KMS-11 (cell line): Measurements from ENCODE around the gene RHD.
A peak's percentile ranks its signal among the peaks of the same experiment; 100 is the strongest.
"Not testable (repeated sequence)": the region's sequence is repeated elsewhere in the genome, so short reads cannot be mapped to it uniquely, and the experiment has no call there.

Experiments
- H2AFZ ChIP-seq: fragments of 200-600 bp; sonication (generic); 2 replicates; pipeline ENCODE4 v1.6.1; 2016; ENCODE audit warnings: antibody characterized with exemption, mixed run types, low read depth
- H3K27ac ChIP-seq: fragments of 200-600 bp; sonication (generic); 2 replicates; pipeline ENCODE4 v1.6.1; 2016; ENCODE audit warnings: mild to moderate bottlenecking, mixed run types
- H3K27me3 ChIP-seq: fragments of 200-600 bp; sonication (generic); 2 replicates; pipeline ENCODE4 v1.6.1; 2017; ENCODE audit warnings: mild to moderate bottlenecking, low read depth, mixed run types, moderate library complexity; ENCODE audit not compliant: insufficient read depth
- H3K36me3 ChIP-seq: fragments of 200-600 bp; sonication (generic); 2 replicates; pipeline ENCODE4 v1.6.1; 2017; ENCODE audit warnings: mild to moderate bottlenecking, mixed run types; ENCODE audit not compliant: insufficient read depth
- H3K4me1 ChIP-seq: fragments of 200-600 bp; sonication (generic); 2 replicates; pipeline ENCODE4 v1.6.1; 2016; ENCODE audit warnings: mild to moderate bottlenecking, low read depth, mixed run types; ENCODE audit not compliant: poor library complexity, severe bottlenecking
- H3K4me2 ChIP-seq: fragments of 200-600 bp; sonication (generic); 2 replicates; pipeline ENCODE4 v1.7.0; 2016; ENCODE audit warnings: mild to moderate bottlenecking, mixed run types
- H3K4me3 ChIP-seq: fragments of 200-600 bp; sonication (generic); IDR thresholded peaks from 2 replicates; pipeline ENCODE4 v1.6.1; 2017; ENCODE audit warnings: low read depth, low read length, mixed read lengths; ENCODE audit not compliant: insufficient read depth
- H3K79me2 ChIP-seq: fragments of 200-600 bp; sonication (generic); 2 replicates; pipeline ENCODE4 v1.6.1; 2016; ENCODE audit warnings: low read depth, mixed run types; ENCODE audit not compliant: insufficient read depth
- H3K9ac ChIP-seq: fragments of 200-600 bp; sonication (generic); 2 replicates; pipeline ENCODE4 v1.6.1; 2016; ENCODE audit warnings: mild to moderate bottlenecking, mixed run types
- H4K20me1 ChIP-seq: fragments of 200-600 bp; sonication (generic); 2 replicates; pipeline ENCODE4 v1.6.1; 2016; ENCODE audit warnings: mild to moderate bottlenecking, mixed run types; ENCODE audit not compliant: insufficient read depth

The RHD gene

DNA sequence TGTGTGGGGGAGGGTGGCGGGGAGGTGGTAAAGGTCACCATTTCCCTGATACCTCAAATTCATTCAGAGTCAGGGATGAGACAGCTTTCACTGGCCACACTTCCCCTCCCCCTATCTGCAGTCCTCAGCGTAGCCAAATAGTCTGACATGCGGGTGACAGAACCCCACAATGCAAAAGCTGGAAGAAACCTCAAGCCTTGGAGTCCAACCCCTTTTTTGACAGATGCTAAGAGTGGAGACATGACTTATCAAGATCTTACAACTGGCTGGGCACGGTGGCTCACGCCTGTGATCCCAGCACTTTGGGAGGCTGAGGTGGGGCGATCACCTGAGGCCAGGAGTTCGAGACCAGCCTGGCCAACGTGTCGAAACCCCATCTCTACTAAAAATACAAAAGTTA lies 49.8 kb downstream of the RHD start:
- not testable (repeated sequence) for H3K4me1 ChIP-seq, H2AFZ ChIP-seq, H3K36me3 ChIP-seq, H3K4me3 ChIP-seq, H3K27ac ChIP-seq, H3K27me3 ChIP-seq, H3K4me2 ChIP-seq, H4K20me1 ChIP-seq, H3K9ac ChIP-seq, H3K79me2 ChIP-seq

DNA sequence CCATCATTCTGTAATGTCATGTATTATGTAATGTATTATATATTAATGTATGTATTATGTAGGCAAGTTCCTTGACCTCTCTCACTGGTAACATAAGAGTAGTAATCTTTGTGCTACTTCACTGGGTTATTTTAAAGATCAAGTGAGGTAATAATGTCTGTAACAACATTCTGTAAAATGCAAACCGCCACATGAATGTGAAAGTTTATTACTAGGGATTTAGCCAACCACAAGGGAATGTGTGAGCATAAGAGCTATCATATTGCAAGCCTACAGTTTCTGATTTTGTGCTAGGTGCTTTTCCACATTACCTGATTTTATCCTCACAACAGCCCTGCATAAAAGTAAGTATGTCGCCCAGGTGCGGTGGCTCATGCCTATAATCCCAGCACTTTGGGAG lies 52.1 kb downstream of the RHD start:
- H2AFZ ChIP-seq, H3K4me2 ChIP-seq, H3K79me2 ChIP-seq, H3K4me3 ChIP-seq, H4K20me1 ChIP-seq, H3K27me3 ChIP-seq, H3K4me1 ChIP-seq, H3K27ac ChIP-seq, H3K36me3 ChIP-seq, H3K9ac ChIP-seq: not testable (repeated sequence)

DNA sequence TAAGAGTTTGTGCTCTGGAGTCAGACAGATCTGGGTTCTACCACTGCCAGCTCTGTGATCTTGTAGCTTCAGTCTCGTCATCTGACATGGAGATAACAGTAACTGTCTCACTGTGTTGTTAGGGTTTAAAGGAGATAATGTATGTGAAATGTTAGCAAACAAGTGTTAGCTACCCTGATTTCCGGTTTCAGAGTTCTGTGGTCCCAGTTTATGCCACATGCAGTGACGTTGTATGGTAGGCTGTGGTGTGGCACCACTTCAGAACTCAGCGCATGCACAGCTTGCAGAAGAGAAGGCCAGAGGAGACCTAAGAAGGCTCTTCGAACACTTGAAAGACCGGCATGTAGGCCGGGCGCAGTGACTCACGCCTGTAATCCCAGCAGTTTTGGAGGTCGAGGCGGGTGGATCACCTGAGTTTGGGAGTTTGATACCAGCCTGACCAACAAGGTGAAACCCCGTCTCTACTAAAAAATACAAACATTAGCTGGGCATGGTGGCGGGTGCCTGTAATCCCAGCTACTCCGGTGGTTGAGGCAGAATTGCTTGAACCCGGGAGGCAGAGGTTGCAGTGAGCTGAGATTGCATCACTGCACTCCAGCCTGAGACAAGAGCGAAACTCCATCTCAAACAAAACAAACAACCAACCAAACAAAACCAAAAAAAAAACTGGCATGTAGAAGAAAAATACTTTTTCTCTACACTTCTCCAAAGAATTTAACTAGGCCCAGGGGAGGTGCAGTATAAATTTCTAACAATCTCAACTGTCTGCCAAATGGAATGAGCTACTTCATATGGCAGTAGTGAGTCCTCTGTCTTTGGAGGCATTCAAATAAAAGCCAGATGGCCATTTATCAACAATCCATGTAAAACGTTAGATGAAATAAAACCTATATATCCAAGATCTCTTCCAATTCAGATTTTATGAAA lies 55.8 kb downstream of the RHD start:
- H3K27ac ChIP-seq, H3K4me2 ChIP-seq, H3K4me3 ChIP-seq, H3K36me3 ChIP-seq, H3K9ac ChIP-seq, H3K79me2 ChIP-seq, H3K4me1 ChIP-seq, H3K27me3 ChIP-seq, H4K20me1 ChIP-seq, H2AFZ ChIP-seq: not testable (repeated sequence)

DNA sequence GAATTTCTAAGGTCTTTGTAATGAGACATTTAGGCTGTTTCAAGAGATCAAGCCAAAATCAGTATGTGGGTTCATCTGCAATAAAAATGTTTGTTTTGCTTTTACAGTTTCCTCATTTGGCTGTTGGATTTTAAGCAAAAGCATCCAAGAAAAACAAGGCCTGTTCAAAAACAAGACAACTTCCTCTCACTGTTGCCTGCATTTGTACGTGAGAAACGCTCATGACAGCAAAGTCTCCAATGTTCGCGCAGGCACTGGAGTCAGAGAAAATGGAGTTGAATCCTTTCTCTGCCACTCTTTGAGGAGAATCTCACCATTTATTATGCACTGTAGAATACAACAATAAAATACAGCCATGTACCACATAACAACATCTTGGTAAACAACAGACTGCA lies 56.5 kb downstream of the RHD start:
- not testable (repeated sequence) for H3K4me3 ChIP-seq, H3K4me2 ChIP-seq, H3K4me1 ChIP-seq, H3K79me2 ChIP-seq, H2AFZ ChIP-seq, H3K27ac ChIP-seq, H3K36me3 ChIP-seq, H4K20me1 ChIP-seq, H3K9ac ChIP-seq, H3K27me3 ChIP-seq

DNA sequence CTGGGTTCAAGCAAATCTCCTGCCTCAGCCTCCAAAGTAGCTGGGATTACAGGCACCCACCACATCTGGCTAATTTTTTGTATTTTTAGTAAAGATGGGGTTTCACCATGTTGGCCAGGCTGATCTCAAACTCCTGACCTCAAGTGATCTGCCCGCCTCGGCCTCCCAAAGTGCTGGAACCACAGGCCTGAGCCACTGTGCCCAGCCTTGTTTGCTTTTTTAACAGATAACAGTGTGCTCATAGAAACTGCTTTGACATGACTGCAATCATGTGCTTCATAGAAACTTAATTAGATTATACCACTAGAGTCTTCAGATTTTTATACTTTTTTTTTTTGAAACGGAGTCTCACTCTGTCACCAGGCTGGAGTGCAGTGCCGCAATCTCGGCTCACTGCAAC lies 57.0 kb downstream of the RHD start:
- H3K36me3 ChIP-seq, H3K27ac ChIP-seq, H3K4me2 ChIP-seq, H2AFZ ChIP-seq, H4K20me1 ChIP-seq, H3K9ac ChIP-seq, H3K4me1 ChIP-seq, H3K27me3 ChIP-seq, H3K79me2 ChIP-seq, H3K4me3 ChIP-seq: not testable (repeated sequence)

DNA sequence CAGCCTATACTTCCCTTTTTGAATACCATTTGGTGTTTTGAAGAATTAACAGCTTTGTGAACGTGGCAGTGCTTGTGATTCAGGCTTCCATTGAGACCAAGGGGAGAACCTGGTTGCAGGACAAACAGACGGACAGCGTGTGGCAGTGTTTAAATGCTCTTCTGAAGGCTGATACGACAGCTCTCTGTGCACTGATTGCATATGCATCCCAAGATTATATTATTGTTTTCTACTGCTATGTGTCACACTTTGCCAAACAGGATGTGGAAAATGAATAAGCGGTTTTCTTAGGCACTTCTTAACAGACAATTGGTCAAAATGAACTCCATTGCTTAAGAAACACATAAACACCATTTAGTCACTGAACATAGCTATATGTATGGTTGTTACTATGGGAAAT lies 57.6 kb downstream of the RHD start:
- H3K79me2 ChIP-seq, H2AFZ ChIP-seq, H3K4me1 ChIP-seq, H3K36me3 ChIP-seq, H3K4me2 ChIP-seq, H4K20me1 ChIP-seq, H3K27me3 ChIP-seq, H3K4me3 ChIP-seq, H3K27ac ChIP-seq, H3K9ac ChIP-seq: not testable (repeated sequence)

DNA sequence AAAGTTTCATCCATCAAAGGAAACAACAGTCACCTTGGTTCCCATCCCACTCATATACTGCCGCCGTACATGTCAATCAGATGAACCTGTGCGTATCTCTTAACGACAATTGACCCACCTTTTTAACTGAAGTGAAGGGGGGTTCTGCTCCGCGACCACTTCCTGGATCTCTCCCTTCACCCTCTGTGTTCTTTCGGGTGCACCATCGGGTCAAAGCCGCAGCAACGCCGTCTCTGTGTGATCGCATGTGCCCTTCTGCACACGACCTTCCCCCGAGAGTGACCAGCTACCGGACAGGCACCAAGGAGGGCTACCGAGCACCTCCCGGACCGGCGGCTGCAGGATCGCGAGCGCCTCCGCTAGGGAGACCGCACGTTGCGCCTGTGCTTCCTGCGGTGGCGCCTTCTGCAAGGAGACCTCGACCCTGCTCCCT lies 64.6 kb downstream of the RHD start:
- Histone ChIP-seq H3K9ac (peak overlapping the region; percentile 31; the same call in 1 of the 2 replicates), H3K4me1 (peaks cover 18% of the 10 kb centered on the region), H3K79me2 (peaks cover 41% of the 10 kb centered on the region), H3K4me2 (peak overlapping the region; percentile 60; the same call in 1 of the 2 replicates), H3K27ac (peak overlapping the region; percentile 48)
- not testable (repeated sequence) for H3K27me3 ChIP-seq, H2AFZ ChIP-seq, H4K20me1 ChIP-seq, H3K4me3 ChIP-seq, H3K36me3 ChIP-seq

DNA sequence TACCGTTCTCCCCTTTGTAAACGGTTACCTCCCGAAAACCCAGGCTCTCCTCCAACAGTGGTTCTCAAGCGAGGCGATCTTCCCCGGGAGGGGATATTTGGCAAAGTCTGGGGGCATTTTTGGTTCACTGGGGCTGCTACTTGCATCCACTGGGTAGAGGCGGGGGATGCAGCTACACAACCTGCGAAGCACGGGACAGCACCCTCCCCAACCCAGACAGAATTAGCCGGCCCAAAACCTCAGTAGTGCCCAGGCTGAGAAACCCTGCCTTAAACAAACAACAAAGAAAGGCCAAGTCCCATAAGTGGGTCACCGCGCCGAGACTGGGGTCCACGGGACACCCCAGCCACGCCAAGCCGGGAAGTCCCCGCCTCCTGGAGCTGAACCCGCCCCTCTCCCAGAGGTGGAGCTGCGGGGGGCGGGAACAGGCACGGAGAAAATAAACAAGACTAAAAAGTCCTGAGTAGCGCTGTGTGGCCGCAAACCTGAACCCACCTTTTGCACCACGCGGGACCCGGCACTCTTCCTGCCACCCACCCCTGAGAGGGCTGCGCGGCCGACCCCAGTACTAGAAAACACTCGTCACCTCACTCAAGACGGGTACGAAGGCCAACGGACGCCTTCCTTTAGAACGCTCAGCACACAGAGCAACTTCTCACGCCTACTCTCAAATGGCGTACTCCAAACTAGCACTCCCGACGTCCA lies 65.3 kb downstream of the RHD start:
- not testable (repeated sequence) for H3K27me3 ChIP-seq, H4K20me1 ChIP-seq, H3K4me2 ChIP-seq, H2AFZ ChIP-seq, H3K36me3 ChIP-seq, H3K4me3 ChIP-seq
- peaks cover 22% of the 10 kb centered on the region for H3K4me1 ChIP-seq
- H3K27ac ChIP-seq, result peak overlapping the region; percentile 85
- H3K79me2 ChIP-seq, result peaks cover 48% of the 10 kb centered on the region
- peak overlapping the region; percentile 73; the same call in 1 of the 2 replicates for H3K9ac ChIP-seq
